IPS-18c (cell line): ENCODE data around the gene TGM2.

ENCODE experiments used
- H3K4me3 ChIP-seq: 2 replicates; pipeline ENCODE4 v1.7.0; 2013; ENCODE audit warnings: low read depth, mild to moderate bottlenecking, low read length, moderate library complexity; ENCODE audit not compliant: insufficient read depth
- H3K9me3 ChIP-seq: one replicate; pipeline ENCODE4 v1.6.1; 2013; ENCODE audit warnings: mild to moderate bottlenecking, low read length, moderate library complexity; ENCODE audit not compliant: control insufficient read depth, insufficient read depth

TGM2 gene

GRCh38 chr20:38202153-38202981 is 37.3 kb upstream of the TGM2 start:
- no peaks in the 10 kb centered on the region for H3K9me3 ChIP-seq
- H3K4me3 ChIP-seq, result no peak overlapping the region

- Histone ChIP-seq H3K9me3 (no peaks in the 10 kb centered on the region), H3K4me3 (no peak overlapping the region)
Observed at GRCh38 chr20:38201356-38201755, 36.3 kb upstream of the TGM2 start.

- H3K4me3 ChIP-seq, result no peak overlapping the region
Observed at GRCh38 chr20:38200646-38201045, 35.6 kb upstream of the TGM2 start.

GRCh38 chr20:38199501-38200390 is 34.7 kb upstream of the TGM2 start:
- Histone ChIP-seq H3K4me3 (no peak overlapping the region), H3K9me3 (no peaks in the 10 kb centered on the region)

More at GRCh38 chr20:38200646-38201045, 35.6 kb upstream of the TGM2 start:
- H3K9me3 ChIP-seq, result no peaks in the 10 kb centered on the region

GRCh38 chr20:38198238-38198861 is 33.3 kb upstream of the TGM2 start:
- no peak overlapping the region for H3K4me3 ChIP-seq
- no peaks in the 10 kb centered on the region for H3K9me3 ChIP-seq

- Histone ChIP-seq H3K4me3 (no peak overlapping the region), H3K9me3 (no peaks in the 10 kb centered on the region)
Observed at GRCh38 chr20:38197619-38198018, 32.5 kb upstream of the TGM2 start.

GRCh38 chr20:38197217-38197616 is 32.1 kb upstream of the TGM2 start:
- Histone ChIP-seq H3K9me3 (no peaks in the 10 kb centered on the region), H3K4me3 (no peak overlapping the region)

GRCh38 chr20:38196592-38196991 is 31.5 kb upstream of the TGM2 start:
- Histone ChIP-seq H3K4me3 (no peak overlapping the region), H3K9me3 (no peaks in the 10 kb centered on the region)

GRCh38 chr20:38196076-38196475 is 31.0 kb upstream of the TGM2 start:
- H3K4me3 ChIP-seq, result no peak overlapping the region
- H3K9me3 ChIP-seq, result no peaks in the 10 kb centered on the region

- Histone ChIP-seq H3K4me3 (no peak overlapping the region), H3K9me3 (no peaks in the 10 kb centered on the region)
Observed at GRCh38 chr20:38195521-38195920, 30.5 kb upstream of the TGM2 start.

GRCh38 chr20:38194971-38195504 is 30.0 kb upstream of the TGM2 start:
- no peak overlapping the region for H3K4me3 ChIP-seq
- no peaks in the 10 kb centered on the region for H3K9me3 ChIP-seq

- Histone ChIP-seq H3K9me3 (no peaks in the 10 kb centered on the region), H3K4me3 (no peak overlapping the region)
Observed at GRCh38 chr20:38193586-38194105, 28.6 kb upstream of the TGM2 start.

GRCh38 chr20:38192323-38192885 is 27.3 kb upstream of the TGM2 start:
- Histone ChIP-seq H3K9me3 (no peaks in the 10 kb centered on the region), H3K4me3 (no peak overlapping the region)

GRCh38 chr20:38191654-38192053 is 26.6 kb upstream of the TGM2 start:
- Histone ChIP-seq H3K4me3 (no peak overlapping the region), H3K9me3 (no peaks in the 10 kb centered on the region)

GRCh38 chr20:38190936-38191371 is 25.9 kb upstream of the TGM2 start:
- H3K9me3 ChIP-seq, result no peaks in the 10 kb centered on the region
- H3K4me3 ChIP-seq, result no peak overlapping the region

GRCh38 chr20:38190166-38190565 is 25.1 kb upstream of the TGM2 start:
- Histone ChIP-seq H3K9me3 (no peaks in the 10 kb centered on the region), H3K4me3 (no peak overlapping the region)

- Histone ChIP-seq H3K4me3 (no peak overlapping the region), H3K9me3 (no peaks in the 10 kb centered on the region)
Observed at GRCh38 chr20:38187517-38187916, 22.4 kb upstream of the TGM2 start.
